Measurements from ENCODE around the gene DDX49.

GRCh38 chr19:18901491-18901890, 18.0 kb upstream of the DDX49 start:
- TF ChIP-seq, protein P1, sequence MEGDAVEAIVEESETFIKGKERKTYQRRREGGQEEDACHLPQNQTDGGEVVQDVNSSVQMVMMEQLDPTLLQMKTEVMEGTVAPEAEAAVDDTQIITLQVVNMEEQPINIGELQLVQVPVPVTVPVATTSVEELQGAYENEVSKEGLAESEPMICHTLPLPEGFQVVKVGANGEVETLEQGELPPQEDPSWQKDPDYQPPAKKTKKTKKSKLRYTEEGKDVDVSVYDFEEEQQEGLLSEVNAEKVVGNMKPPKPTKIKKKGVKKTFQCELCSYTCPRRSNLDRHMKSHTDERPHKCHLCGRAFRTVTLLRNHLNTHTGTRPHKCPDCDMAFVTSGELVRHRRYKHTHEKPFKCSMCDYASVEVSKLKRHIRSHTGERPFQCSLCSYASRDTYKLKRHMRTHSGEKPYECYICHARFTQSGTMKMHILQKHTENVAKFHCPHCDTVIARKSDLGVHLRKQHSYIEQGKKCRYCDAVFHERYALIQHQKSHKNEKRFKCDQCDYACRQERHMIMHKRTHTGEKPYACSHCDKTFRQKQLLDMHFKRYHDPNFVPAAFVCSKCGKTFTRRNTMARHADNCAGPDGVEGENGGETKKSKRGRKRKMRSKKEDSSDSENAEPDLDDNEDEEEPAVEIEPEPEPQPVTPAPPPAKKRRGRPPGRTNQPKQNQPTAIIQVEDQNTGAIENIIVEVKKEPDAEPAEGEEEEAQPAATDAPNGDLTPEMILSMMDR (IDR thresholded peaks at IDR 0.05) = no peak
- no peak for TF ChIP-seq EZH2 (IDR thresholded peaks at IDR 0.05; ENCODE audit: borderline replicate concordance, insufficient read depth, low read depth, low read length, poor library complexity, severe bottlenecking)
